Measurements from ENCODE around the gene VGF.
"Not testable (repeated sequence)": the region's sequence is repeated elsewhere in the genome, so short reads cannot be mapped to it uniquely, and the experiment has no call there.

The VGF gene

DNA sequence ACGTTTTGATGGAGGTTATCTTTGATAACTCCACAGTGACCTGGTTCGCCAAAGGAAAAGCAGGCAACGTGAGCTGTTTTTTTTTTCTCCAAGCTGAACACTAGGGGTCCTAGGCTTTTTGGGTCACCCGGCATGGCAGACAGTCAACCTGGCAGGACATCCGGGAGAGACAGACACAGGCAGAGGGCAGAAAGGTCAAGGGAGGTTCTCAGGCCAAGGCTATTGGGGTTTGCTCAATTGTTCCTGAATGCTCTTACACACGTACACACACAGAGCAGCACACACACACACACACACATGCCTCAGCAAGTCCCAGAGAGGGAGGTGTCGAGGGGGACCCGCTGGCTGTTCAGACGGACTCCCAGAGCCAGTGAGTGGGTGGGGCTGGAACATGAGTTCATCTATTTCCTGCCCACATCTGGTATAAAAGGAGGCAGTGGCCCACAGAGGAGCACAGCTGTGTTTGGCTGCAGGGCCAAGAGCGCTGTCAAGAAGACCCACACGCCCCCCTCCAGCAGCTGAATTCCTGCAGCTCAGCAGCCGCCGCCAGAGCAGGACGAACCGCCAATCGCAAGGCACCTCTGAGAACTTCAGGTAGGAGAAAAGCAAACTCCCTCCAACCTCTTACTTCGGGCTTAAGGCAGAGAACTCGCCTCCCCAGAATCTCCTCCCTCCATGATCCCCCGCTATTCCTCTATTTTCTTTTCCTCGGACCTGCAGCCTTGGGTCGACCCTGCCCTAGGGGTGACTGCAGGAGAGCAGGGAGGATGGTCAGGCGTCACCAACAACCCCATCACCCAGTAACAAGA is 38.5 kb downstream of the VGF start, which contains the start of gene SERPINE1:
SERPINE1 (plus strand) TSS at position 454 of the 809 bp plus-strand sequence. CDS start 1,290 bp downstream, outside the sequence.
- Mint-ChIP-seq H3K27ac (peak within 1 kb of the TSS; percentile 24), H3K4me1 (ENCODE audit: low read depth) (peaks cover 34% of the 10 kb centered on the region), H3K4me3 (peak within 1 kb of the TSS; percentile 42), H3K27me3 (peaks cover 55% of the 10 kb centered on the region), H3K36me3 (ENCODE audit: low read depth) (no peaks in the 10 kb centered on the region), H3K9me3 (no peaks in the 10 kb centered on the region)
- peak; percentile 46 for DNase-seq

DNA sequence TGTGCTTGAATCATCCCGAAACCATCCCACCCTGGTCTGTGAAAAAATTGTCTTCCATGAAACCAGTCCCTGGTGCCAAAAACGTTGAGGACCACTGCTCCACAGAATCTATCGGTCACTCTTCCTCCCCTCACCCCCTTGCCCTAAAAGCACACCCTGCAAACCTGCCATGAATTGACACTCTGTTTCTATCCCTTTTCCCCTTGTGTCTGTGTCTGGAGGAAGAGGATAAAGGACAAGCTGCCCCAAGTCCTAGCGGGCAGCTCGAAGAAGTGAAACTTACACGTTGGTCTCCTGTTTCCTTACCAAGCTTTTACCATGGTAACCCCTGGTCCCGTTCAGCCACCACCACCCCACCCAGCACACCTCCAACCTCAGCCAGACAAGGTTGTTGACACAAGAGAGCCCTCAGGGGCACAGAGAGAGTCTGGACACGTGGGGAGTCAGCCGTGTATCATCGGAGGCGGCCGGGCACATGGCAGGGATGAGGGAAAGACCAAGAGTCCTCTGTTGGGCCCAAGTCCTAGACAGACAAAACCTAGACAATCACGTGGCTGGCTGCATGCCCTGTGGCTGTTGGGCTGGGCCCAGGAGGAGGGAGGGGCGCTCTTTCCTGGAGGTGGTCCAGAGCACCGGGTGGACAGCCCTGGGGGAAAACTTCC is 39.2 kb downstream of the VGF start:
- Mint-ChIP-seq H3K27me3 (peaks cover 57% of the 10 kb centered on the region), H3K4me3 (no peak overlapping the region), H3K9me3 (no peaks in the 10 kb centered on the region), H3K4me1 (ENCODE audit: low read depth) (peaks cover 35% of the 10 kb centered on the region), H3K36me3 (ENCODE audit: low read depth) (no peaks in the 10 kb centered on the region), H3K27ac (no peak overlapping the region)
- DNase-seq, result no peak

DNA sequence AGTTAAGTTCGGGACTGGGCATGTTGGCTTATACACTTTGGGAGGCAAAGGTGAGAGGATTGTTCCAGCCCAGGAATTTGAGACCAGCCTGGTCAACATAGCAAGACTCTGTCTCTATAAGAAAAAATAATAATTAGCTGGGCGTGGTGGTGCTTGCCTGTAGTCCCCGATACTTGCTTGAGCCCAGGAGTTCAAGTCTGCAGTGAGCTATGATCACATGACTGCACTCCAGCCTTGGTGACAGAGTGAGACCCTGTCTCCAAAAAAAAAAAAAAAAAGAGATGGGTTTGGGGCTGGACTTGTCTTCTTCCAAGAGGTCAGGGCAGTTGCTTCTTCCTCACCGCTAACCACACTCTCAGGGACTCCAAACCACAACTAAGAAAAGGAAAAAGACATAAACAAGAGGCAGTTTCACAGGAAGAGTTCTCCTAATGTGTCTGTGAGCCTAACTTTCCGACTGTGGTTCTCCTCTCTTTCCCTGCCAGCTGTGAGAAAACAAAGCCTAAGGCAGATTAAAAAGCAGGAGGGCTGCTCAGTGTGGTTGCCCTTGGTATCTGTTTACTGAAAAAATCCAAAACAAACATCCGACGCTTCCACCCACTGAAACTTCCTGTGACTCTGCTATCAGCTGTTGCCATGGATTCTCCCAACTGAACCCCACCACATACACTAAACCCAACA is 40.9 kb downstream of the VGF start:
- no peaks in the 10 kb centered on the region for H3K9me3 Mint-ChIP-seq
- DNase-seq, result no peak
- H3K27me3 Mint-ChIP-seq, result peaks cover 70% of the 10 kb centered on the region
- H3K4me1 Mint-ChIP-seq (ENCODE audit: low read depth), result peaks cover 35% of the 10 kb centered on the region
- no peak overlapping the region for H3K4me3 Mint-ChIP-seq
- H3K36me3 Mint-ChIP-seq (ENCODE audit: low read depth), result no peaks in the 10 kb centered on the region
- no peak overlapping the region for H3K27ac Mint-ChIP-seq

DNA sequence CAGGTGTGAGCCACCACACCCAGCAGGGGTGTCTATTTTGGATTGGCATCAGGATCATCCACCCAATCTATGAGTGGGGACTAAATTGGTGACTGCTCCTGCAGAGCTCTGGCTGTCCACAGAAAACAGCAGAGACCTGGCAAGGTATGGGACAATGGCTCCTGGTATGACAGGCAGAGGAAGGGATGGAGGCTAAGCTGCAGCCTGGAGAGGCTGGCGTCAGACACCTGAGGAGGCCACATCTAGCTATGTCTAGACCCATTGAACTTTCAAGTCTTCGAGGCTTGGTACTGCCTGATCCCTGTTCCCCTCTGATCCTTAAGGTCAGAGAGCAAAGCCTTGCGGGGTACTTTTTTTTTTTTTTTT is 41.7 kb downstream of the VGF start:
- Mint-ChIP-seq H3K36me3 (ENCODE audit: low read depth) (no peaks in the 10 kb centered on the region), H3K4me3 (no peak overlapping the region), H3K27ac (no peak overlapping the region), H3K9me3 (no peaks in the 10 kb centered on the region), H3K27me3 (peaks cover 75% of the 10 kb centered on the region), H3K4me1 (ENCODE audit: low read depth) (peaks cover 35% of the 10 kb centered on the region)
- DNase-seq, result no peak

DNA sequence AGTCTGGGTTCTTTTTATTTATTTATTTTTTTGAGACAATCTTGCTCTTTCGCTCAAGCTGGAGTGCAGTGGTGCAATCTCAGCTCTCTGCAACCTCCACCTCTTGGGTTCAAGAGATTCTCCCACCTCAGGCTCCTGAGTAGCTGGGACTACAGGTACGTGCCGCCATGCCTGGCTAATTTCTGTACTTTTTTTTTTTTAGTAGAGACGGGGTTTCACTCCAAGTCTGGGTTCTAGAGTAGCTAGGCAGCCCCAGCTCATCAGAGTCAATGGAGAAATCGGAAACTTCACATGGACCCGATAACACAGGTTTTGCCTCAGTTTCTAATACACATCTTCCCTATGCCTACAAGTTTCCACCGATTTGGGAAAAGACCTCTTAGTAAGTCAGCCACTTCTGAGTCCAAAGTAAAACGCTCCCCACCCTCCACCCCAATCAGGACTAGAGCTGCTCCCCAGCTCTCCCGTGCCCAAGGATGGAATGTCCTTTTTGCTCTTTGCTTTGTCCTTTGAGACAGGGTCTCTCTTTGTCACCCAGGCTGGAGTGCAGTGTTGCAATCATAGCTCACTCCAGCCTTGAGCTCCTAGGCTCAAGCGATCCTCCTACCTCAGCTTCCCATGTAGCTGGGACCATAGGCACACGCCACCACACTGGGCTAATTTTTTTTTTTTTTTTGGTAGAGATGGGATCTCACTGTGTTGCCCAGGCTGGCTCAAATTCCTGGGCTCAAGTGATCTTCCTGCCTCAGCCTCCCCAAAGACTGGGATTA is 42.3 kb downstream of the VGF start:
- H3K27me3 Mint-ChIP-seq, result peaks cover 71% of the 10 kb centered on the region
- H3K9me3 Mint-ChIP-seq, result no peaks in the 10 kb centered on the region
- no peaks in the 10 kb centered on the region for H3K36me3 Mint-ChIP-seq (ENCODE audit: low read depth)
- H3K27ac Mint-ChIP-seq, result no peak overlapping the region
- no peak overlapping the region for H3K4me3 Mint-ChIP-seq
- H3K4me1 Mint-ChIP-seq (ENCODE audit: low read depth), result peaks cover 35% of the 10 kb centered on the region
- no peak for DNase-seq

DNA sequence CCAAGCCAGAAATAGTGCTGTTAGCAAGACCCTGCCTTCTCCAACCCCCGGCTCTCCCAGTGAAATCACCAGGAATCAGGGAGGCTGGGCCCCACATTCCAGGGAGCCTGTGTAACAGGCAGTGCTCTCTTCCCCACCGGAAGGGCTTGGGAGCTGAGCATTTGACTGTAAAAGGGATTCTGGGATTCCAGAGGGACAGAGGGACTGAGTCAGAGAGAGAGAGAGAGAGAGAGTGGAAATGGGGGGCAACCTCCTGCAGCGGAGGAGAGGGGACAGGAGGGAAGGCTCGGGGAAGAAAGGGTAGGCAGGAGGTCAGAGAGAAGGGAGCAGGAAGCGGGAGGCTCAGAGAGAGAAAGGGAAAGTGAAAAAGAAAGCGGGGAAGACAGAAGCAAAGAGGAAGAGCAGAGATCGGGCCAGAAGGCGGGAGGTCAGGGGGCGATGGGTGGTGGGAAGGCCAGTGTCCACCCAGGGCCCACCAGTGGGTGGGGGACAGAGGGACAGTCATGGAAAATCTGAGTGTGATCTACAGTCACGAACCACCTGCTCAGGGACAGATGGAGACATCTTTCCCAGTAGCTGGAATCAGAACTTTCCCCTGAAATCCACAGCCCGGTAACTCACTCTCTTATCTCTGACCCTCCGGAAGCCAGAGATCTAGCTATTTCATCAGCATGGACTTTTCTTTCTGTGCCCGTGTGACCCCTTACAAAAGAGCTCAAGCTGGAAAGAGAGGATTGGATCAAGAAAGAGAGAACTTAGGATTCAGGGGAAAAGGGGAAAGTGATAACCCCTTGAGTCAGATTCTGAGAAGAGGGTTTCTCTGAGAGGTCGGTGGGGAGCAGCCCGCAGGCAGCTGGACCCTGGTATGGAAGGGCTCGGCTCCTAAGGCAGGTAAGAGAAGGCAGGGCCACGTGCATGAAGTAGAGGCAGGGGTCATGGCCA is 43.1 kb downstream of the VGF start:
- Mint-ChIP-seq H3K27me3 (peaks cover 70% of the 10 kb centered on the region), H3K27ac (peak overlapping the region; percentile 38), H3K4me3 (peak overlapping the region; percentile 48), H3K9me3 (no peaks in the 10 kb centered on the region), H3K4me1 (ENCODE audit: low read depth) (peaks cover 34% of the 10 kb centered on the region), H3K36me3 (ENCODE audit: low read depth) (no peaks in the 10 kb centered on the region)
- DNase-seq, result no peak

DNA sequence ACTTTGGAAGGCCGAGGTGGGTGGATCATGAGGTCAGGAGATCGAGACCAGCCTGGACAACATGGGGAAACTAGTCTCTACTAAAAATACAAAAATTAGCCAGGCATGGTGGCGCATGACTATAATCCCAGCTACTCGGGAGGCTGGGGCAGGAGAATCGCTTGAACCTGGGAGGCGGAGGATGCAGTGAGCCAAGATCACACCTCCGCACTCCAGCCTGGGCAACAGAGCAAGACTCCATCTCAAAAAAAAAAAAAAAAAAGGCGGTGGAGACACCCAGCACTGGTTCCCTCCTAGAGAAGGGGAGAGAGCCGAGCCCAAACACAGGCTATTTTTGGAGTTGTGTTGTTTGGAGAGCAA is 43.8 kb downstream of the VGF start:
- H3K4me1 Mint-ChIP-seq (ENCODE audit: low read depth), result peaks cover 27% of the 10 kb centered on the region
- H3K9me3 Mint-ChIP-seq; H3K27ac Mint-ChIP-seq; DNase-seq; H3K4me3 Mint-ChIP-seq; H3K36me3 Mint-ChIP-seq (ENCODE audit: low read depth): not testable (repeated sequence)
- peaks cover 67% of the 10 kb centered on the region for H3K27me3 Mint-ChIP-seq

DNA sequence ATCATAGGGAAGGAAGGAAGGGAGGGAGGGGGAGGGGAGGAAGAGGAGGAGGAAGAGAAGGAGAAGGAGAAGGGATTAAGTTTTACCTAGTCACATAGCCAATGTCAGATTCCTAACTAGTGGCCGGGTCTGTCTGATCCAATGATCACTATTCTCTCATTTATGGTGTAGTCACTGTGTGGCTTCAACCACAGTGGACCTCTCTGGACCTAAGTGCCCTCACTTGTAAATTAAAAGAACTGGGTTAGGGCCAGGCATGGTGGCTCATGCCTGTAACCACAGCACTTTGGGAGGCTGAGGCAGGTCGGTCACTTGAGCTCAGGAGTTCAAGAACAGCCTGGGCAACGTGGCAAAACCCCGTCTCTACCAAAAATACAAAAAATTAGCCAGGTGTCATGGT is 45.1 kb downstream of the VGF start:
- peaks cover 17% of the 10 kb centered on the region for H3K4me1 Mint-ChIP-seq (ENCODE audit: low read depth)
- no peak for DNase-seq
- H3K9me3 Mint-ChIP-seq, result no peaks in the 10 kb centered on the region
- no peaks in the 10 kb centered on the region for H3K36me3 Mint-ChIP-seq (ENCODE audit: low read depth)
- H3K4me3 Mint-ChIP-seq, result no peak overlapping the region
- H3K27me3 Mint-ChIP-seq, result peaks cover 60% of the 10 kb centered on the region
- H3K27ac Mint-ChIP-seq, result no peak overlapping the region

DNA sequence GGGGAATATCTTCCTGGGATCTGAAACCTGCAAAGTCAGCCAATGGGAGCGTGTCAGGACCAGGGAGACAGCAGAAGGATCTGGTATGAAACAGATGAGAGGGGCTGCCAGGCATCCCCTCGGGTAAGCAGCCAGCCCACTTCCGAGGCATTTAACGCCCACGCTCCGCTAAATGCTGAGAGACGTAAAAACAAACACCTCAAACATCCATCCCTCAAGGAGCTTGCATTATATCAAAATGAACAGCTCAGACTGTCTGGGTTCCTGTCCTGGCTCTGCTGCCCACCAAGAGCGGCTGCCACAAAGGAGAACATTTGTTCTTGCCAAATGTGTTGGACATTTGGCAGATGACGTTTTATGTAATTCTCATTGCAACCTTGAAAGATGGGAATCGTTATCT is 45.5 kb downstream of the VGF start:
- Mint-ChIP-seq H3K4me1 (ENCODE audit: low read depth) (peaks cover 14% of the 10 kb centered on the region), H3K9me3 (no peaks in the 10 kb centered on the region), H3K4me3 (no peak overlapping the region), H3K36me3 (ENCODE audit: low read depth) (no peaks in the 10 kb centered on the region), H3K27me3 (peaks cover 57% of the 10 kb centered on the region), H3K27ac (no peak overlapping the region)
- no peak for DNase-seq

DNA sequence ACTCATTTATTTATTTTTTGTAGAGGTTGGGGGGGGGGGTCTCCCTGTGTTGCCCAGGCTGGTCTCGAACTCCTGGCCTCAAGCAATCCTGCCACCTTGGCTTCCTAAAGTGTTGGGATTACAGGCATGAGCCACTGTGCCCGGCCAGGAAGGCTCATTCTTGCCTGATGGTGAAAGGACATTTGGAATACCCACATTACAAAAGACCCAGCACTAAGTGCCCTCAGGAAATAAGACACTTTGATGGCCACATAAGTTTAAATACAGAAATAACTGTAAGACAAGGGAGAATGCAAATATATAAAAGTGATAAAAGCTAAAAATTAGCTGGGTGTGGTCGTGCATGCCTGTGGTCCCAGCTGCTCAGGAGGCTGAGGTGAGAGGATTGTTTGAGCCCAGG is 46.5 kb downstream of the VGF start:
- peaks cover 52% of the 10 kb centered on the region for H3K27me3 Mint-ChIP-seq
- H3K9me3 Mint-ChIP-seq, result no peaks in the 10 kb centered on the region
- no peak overlapping the region for H3K4me3 Mint-ChIP-seq
- no peak overlapping the region for H3K27ac Mint-ChIP-seq
- DNase-seq, result no peak
- H3K36me3 Mint-ChIP-seq (ENCODE audit: low read depth), result no peaks in the 10 kb centered on the region
- H3K4me1 Mint-ChIP-seq (ENCODE audit: low read depth), result peaks cover 9% of the 10 kb centered on the region

DNA sequence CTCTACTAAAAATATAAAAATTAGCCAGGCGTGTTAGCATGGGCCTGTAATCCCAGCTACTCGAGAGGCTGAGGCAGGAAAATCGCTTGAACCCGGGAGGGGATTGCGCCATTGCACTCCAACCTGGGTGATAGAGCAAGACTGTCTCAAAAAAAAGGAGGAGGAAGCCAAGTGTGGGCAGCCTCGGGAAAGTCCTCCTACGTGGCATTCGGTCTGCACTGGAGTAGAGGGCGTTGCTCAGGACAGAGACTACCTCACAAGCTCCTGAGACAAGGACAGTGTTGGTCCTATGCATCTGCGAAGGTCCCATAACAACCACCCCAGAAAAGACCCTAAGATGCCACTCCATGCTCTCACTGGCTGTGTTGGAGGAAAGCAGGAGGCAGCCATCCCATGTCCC is 48.5 kb downstream of the VGF start:
- Mint-ChIP-seq H3K9me3 (no peaks in the 10 kb centered on the region), H3K27me3 (peaks cover 34% of the 10 kb centered on the region), H3K27ac (no peak overlapping the region), H3K36me3 (ENCODE audit: low read depth) (no peaks in the 10 kb centered on the region), H3K4me1 (ENCODE audit: low read depth) (peaks cover 1% of the 10 kb centered on the region), H3K4me3 (no peak overlapping the region)
- DNase-seq, result no peak

DNA sequence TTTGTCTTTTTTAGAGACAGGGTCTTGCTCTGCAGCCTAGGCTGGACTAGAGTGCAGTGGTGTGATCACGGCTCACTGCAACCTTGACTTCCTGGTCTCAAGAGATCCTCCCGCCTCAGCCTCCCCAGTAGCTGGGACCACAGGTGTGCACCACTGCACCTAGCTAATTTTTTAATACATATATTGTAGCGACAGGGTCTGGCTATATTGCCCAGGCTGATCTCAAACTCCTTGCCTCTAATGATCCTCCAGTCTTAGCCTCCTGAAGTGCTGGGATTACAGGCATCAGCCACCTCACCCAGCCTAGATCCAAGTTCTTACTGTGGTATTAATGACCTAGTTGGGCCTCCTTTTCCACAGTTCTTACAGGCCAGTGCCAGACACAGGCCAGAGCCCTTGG is 50.2 kb downstream of the VGF start:
- no peaks in the 10 kb centered on the region for H3K36me3 Mint-ChIP-seq (ENCODE audit: low read depth)
- no peak overlapping the region for H3K27ac Mint-ChIP-seq
- DNase-seq, result no peak
- H3K4me1 Mint-ChIP-seq (ENCODE audit: low read depth), result no peaks in the 10 kb centered on the region
- H3K27me3 Mint-ChIP-seq, result peaks cover 23% of the 10 kb centered on the region
- no peak overlapping the region for H3K4me3 Mint-ChIP-seq
- H3K9me3 Mint-ChIP-seq, result no peaks in the 10 kb centered on the region

DNA sequence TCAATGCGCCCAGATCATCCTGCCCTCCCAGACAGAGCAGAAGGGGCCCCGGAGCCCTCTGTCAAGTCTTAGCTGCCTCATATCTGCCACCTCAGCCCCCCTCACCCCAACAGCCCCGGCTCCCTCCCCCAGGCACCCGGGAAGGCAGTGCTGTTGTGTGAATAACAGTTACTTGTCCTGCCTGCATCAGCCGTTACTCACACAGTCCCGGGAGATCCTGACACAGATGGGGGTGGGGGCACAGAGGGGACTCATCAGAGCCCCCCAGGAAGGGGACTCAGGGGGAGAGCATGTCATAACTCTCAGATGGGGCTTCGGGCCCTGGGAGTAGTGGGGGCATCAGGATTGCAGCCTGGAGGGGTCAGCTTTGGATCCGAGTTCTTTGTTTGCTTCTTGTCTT is 50.9 kb downstream of the VGF start:
- Mint-ChIP-seq H3K27ac (no peak overlapping the region), H3K4me3 (no peak overlapping the region), H3K27me3 (peaks cover 16% of the 10 kb centered on the region), H3K9me3 (no peaks in the 10 kb centered on the region), H3K4me1 (ENCODE audit: low read depth) (no peaks in the 10 kb centered on the region), H3K36me3 (ENCODE audit: low read depth) (no peaks in the 10 kb centered on the region)
- DNase-seq, result no peak

DNA sequence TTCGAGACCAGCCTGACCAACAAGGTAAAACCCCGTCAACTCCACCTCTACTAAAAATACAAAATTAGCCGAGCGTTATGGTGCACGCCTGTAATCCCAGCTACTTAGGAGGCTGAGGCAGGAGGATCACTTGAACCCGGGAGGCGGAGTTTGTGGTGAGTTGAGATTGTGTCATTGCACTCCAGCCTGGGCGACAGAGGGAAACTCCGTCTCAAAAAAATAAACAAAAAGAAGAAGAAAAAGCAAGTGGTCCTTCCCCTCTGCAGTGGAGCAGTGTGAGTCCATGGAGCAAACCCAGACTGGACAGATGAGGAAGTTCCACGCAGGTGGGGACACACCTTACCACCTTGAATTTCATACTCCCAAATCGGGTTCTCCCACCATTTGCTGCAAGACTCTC is 51.5 kb downstream of the VGF start:
- Mint-ChIP-seq H3K4me1 (ENCODE audit: low read depth) (no peaks in the 10 kb centered on the region), H3K9me3 (no peaks in the 10 kb centered on the region), H3K4me3 (no peak overlapping the region), H3K36me3 (ENCODE audit: low read depth) (no peaks in the 10 kb centered on the region), H3K27ac (no peak overlapping the region), H3K27me3 (peaks cover 12% of the 10 kb centered on the region)
- no peak for DNase-seq

All from activated T-cell treated with anti-CD3 and anti-CD28 coated beads, Interleukin-2, amount 50 U/mL, for 24 hours (primary cell).